K562 (cell line): Measurements from ENCODE around the gene CREB5. TPM values are rescaled to one million over a fixed set of nuclear protein-coding genes. Genes with fewer than 3 reads are reported as not detected.

Experiments
- ATAC-seq: fragments of 200-7000 bp; cut with Tn5 transposase; 3 replicates; pipeline ENCODE4 v1.9.1; 2020; ENCODE audit warnings: moderate library complexity
- BruUV-seq: library from RNA; stranded (reverse); fragments of 400-500 nt; replicated peaks from 2 replicates; lab custom pipeline; 2021; lab: Mats Ljungman, UMichigan
- CTCF ChIA-PET: fragments of 300-600 bp; formaldehyde crosslinking; extraction: SDS; loops from one replicate; lab custom pipeline; 2021; ENCODE audit warnings: low intra/inter-chr PET ratio; lab: Yijun Ruan, JAX
- POLR2A ChIA-PET: fragments of 300-600, 350-650 bp; sonication (Branson Sonifier 250); formaldehyde crosslinking; extraction: SDS; loops from one replicate; lab custom pipeline; 2021; ENCODE audit warnings: antibody characterized with exemption, inconsistent platforms; lab: Yijun Ruan, JAX
- DNase-seq, 4 experiments: peaks; one replicate each; pipeline versions ENCODE4 v3.0.0 to v3.0.0-alpha.2; 2011 to 2018; ENCODE audit warnings: low spot score in 3 of 4, mixed read lengths in 3 of 4; ENCODE audit errors: extremely low read depth in 1 of 4
- FAIRE-seq: peaks from 2 replicates; lab custom pipeline; 2011; peaks lifted over from hg19 to GRCh38; lab: Jason Lieb, UNC
- H2AFZ ChIP-seq: 2 replicates; pipeline ENCODE4 v1.6.0; 2011; ENCODE audit warnings: low read depth, low read length, control low read depth, inconsistent platforms
- H3K27ac ChIP-seq: fragments of 200-600 bp; 3 replicates; pipeline ENCODE4 v1.8.0; 2011; ENCODE audit warnings: low read depth, mild to moderate bottlenecking, control low read depth, inconsistent platforms, low read length, moderate library complexity, mixed read lengths; ENCODE audit errors: extremely low read depth
- H3K27me3 ChIP-seq, 2 experiments: fragments of 300-600 bp in 1 of 2; 2 replicates in 1 of 2; 3 replicates in 1 of 2; pipeline versions ENCODE4 v1.6.0 to v1.8.0; 2011; ENCODE audit warnings: inconsistent platforms in 2 of 2, low read length in 2 of 2, mild to moderate bottlenecking in 1 of 2, mixed read lengths in 1 of 2, moderate library complexity in 1 of 2; ENCODE audit not compliant: control insufficient read depth in 2 of 2, insufficient read depth in 2 of 2
- H3K36me3 ChIP-seq: fragments of 300-600 bp; 3 replicates; pipeline ENCODE4 v1.8.0; 2011; ENCODE audit warnings: mild to moderate bottlenecking, low read length, inconsistent platforms; ENCODE audit not compliant: control insufficient read depth, insufficient read depth
- H3K4me1 ChIP-seq, 2 experiments: fragments of 200-600 bp in 1 of 2; replicated peaks in 1 of 2; 2 replicates in 1 of 2; 3 replicates in 1 of 2; pipeline versions ENCODE4 v1.5.1 to v1.8.0; 2011; ENCODE audit warnings: inconsistent platforms in 2 of 2, low read length in 2 of 2, mild to moderate bottlenecking in 1 of 2, mixed read lengths in 1 of 2, moderate library complexity in 1 of 2; ENCODE audit not compliant: control insufficient read depth in 2 of 2, insufficient read depth in 2 of 2
- H3K4me2 ChIP-seq: 2 replicates; pipeline ENCODE4 v1.6.1; 2011; ENCODE audit warnings: low read length, control low read depth, inconsistent platforms, mixed read lengths; ENCODE audit not compliant: insufficient read depth
- H3K4me3 ChIP-seq: fragments of 200-600 bp; sonication (generic), shearing (Covaris generic); 2 replicates; pipeline ENCODE4 v1.5.1; 2016; ENCODE audit warnings: control low read depth, inconsistent platforms
- H3K79me2 ChIP-seq: fragments of 200-600 bp; 3 replicates; pipeline ENCODE4 v1.8.0; 2011; ENCODE audit warnings: low read length, inconsistent platforms; ENCODE audit not compliant: control insufficient read depth, insufficient read depth
- H3K9ac ChIP-seq, 2 experiments: 2 replicates each; pipeline versions ENCODE4 v1.6.0 to v1.6.1; 2011; ENCODE audit warnings: low read depth in 2 of 2, low read length in 2 of 2, control low read depth in 1 of 2, inconsistent platforms in 1 of 2, mild to moderate bottlenecking in 1 of 2, mixed read lengths in 1 of 2; ENCODE audit not compliant: insufficient read depth in 1 of 2
- H3K9me1 ChIP-seq: one replicate; pipeline ENCODE4 v1.6.0; 2011; ENCODE audit warnings: inconsistent platforms, mild to moderate bottlenecking, low read length, moderate library complexity; ENCODE audit not compliant: control insufficient read depth, insufficient read depth
- H3K9me3 ChIP-seq: replicated peaks from 2 replicates; pipeline ENCODE4 v1.5.1; 2011; ENCODE audit warnings: low read depth, low read length, inconsistent platforms; ENCODE audit not compliant: control insufficient read depth, insufficient read depth
- H4K20me1 ChIP-seq: replicated peaks from 2 replicates; pipeline ENCODE4 v1.6.1; 2011; ENCODE audit warnings: low read length, inconsistent platforms, mixed read lengths; ENCODE audit not compliant: control insufficient read depth, insufficient read depth
- MIER1 ChIP-seq: fragments of 450-650 bp; IDR thresholded peaks from 2 replicates; pipeline ENCODE4 v1.6.1; 2016; ENCODE audit warnings: antibody characterized with exemption, mild to moderate bottlenecking, low read depth
- ZSCAN32 ChIP-seq: fragments of 450-650 bp; formaldehyde crosslinking; IDR thresholded peaks from 2 replicates; pipeline ENCODE4 v1.4.0; 2020; ENCODE audit warnings: mild to moderate bottlenecking, moderate library complexity
- WGBS: fragments of 100-300 bp; shearing (Covaris generic); methylation state at CpG from one replicate; pipeline ENCODE4 v1.1.6; 2016; ENCODE audit warnings: low coverage, mixed read lengths; ENCODE audit not compliant: insufficient coverage; ENCODE audit errors: missing lambda C conversion rate; 5-methylcytosine and 5-hydroxymethylcytosine counted together
- in situ Hi-C: fragments of 300-500 bp; cut with MboI; formaldehyde crosslinking; loops from 4 replicates; pipeline ENCODE4 v1.15.0; 2018; ENCODE audit warnings: inconsistent platforms, mixed read lengths
- intact Hi-C: fragments of 100-400 bp; cut with micrococcal nuclease; formaldehyde crosslinking; loops from 2 replicates; pipeline ENCODE4 v1.14.2; 2022
- polyA plus RNA-seq, 8 experiments: library from polyadenylated mRNA; depleted of rRNA in 4 of 8; stranded (reverse) in 5 of 8; unstranded in 3 of 8; fragments of >200 nt; fragmentation: Nextera tagmentation in 2 of 8; fragmentation: Illumina TruSeq in 1 of 8; extraction: Ambion mirVana in 2 of 8; extraction: Trizol in 1 of 8; gene quantifications; 2 replicates each; pipeline versions ENCODE4 v1.2.1 to v1.2.3, GENCODE V29; 2011 to 2014; ENCODE audit warnings: inconsistent platforms in 1 of 8, missing spikeins in 1 of 8
- total RNA-seq, 7 experiments: library from RNA; depleted of rRNA in 6 of 7; stranded (reverse); fragments of >200 nt in 6 of 7; fragmentation: Illumina TruSeq in 2 of 7; extraction: Trizol in 2 of 7; gene quantifications; 2 replicates each; pipeline versions ENCODE4 v1.2.1 to v1.2.3, GENCODE V29; 2011 to 2021; ENCODE audit warnings: low replicate concordance in 1 of 7

Gene CREB5
- total and polyA plus RNA-seq, 9 of the 15 experiments (the other 6 are each of a cell fraction or from before 2014, with no cell fraction given): 0.33 to 6.4 (median 1.8) TPM

DNA sequence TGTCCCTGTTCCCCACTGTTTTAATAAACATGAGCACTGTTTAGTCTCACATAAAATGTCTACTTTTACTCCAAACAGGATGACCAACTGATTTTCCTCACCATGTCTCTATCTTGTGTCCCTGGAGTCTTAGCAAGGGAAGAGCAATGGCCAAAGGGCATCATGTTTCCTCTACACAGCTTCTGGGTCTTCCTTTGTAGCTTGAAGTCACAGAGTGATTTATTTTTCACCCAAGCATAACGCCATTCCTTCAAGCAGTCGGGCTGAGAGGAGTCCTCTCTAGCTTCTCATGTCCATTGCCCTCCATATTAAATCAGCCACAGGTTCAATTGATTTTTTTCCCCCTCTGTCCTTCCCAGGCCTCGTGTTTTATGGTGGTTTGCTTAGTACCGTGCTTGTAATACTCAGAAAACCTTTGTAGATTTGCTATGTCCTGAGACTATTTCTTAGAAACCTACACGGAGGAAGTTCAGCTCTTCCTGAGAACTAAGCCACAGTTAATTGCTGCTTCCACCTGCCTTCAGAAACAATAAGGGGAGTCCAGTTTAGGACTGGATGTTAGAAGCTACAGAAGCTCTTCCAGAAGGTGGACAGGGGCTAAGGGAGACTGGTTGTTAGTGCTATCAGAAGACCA, 178.8 kb downstream of the CREB5 start:
- Histone ChIP-seq H3K9me3 (no peaks in the 10 kb centered on the region), H3K4me3 (no peak overlapping the region), H3K4me1 (no peaks in the 10 kb centered on the region), H2AFZ (no peak overlapping the region), H3K4me2 (no peak overlapping the region), H3K9ac (no peak overlapping the region), H3K9me1 (no peaks in the 10 kb centered on the region), H3K27me3 (no peaks in the 10 kb centered on the region), H3K36me3 (no peaks in the 10 kb centered on the region), H3K79me2 (no peaks in the 10 kb centered on the region), H3K27ac (no peak overlapping the region), H4K20me1 (no peaks in the 10 kb centered on the region)
- POLR2A ChIA-PET: interaction anchor here (0.6 to 0.9 kb wide), 2 partner anchors 12 to 233 kb away, joined by 3 read pairs; no protein-coding TSS in a partner anchor
- CTCF ChIA-PET: no interaction called here
- no peak for FAIRE-seq
- no TSS peak for BruUV-seq
- no peak for DNase-seq
- in situ Hi-C loops (no loop called here), intact Hi-C loops (no loop called here)
- no peak for TF ChIP-seq ZSCAN32
- no peak for ATAC-seq
- 0% methylated on average over 5 of the region's 5 CpGs for WGBS

DNA sequence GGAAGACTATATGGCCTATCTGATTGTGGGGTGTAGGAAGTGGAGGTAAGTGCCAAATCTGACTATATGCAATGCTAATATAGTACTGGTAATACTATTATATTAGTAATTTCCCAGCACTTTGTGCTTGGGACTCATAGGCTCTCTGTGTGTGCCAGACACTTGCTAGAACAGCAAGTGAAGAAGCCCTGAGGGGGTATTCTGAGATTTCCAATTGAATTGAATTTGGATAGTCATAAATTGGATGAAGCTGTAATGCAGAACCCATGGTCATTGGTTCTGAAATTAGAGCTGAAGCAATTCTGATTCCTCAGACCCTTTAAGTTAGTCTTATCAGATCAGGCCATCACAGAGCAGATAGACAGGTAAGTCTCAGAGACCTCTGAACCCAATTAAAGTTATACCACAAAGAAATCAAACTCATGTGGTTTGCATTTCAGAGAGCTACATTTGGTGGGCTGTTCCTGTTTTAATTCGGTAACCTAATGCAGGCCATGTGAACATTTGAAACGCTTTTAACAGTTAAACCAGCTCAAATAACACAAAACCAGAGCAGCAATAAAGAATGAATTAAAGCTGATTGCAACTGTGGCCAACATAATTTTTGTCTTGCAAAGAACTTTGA, 179.5 kb downstream of the CREB5 start:
- Histone ChIP-seq H3K79me2 (no peaks in the 10 kb centered on the region), H3K9me3 (no peaks in the 10 kb centered on the region), H3K9ac (no peak overlapping the region)
- POLR2A ChIA-PET: interaction anchor here (0.6 to 0.9 kb wide), 2 partner anchors 11 to 233 kb away, joined by 3 read pairs; no protein-coding TSS in a partner anchor
- no peak for DNase-seq
- TF ChIP-seq MIER1: no peak
- TF ChIP-seq, all 486 proteins: peak for 0
- H4K20me1 ChIP-seq: no peaks in the 10 kb centered on the region
- no peak overlapping the region for H2AFZ ChIP-seq
- no peaks in the 10 kb centered on the region for H3K9me1 ChIP-seq
- WGBS: 4% methylated on average over 2 of the region's 2 CpGs
- in situ Hi-C loops (no loop called here), intact Hi-C loops (no loop called here)
- no peaks in the 10 kb centered on the region for H3K36me3 ChIP-seq
- H3K4me1 ChIP-seq: no peaks in the 10 kb centered on the region
- no peak overlapping the region for H3K27ac ChIP-seq
- CTCF ChIA-PET: no interaction called here
- FAIRE-seq (no peak), ATAC-seq (no peak)
- H3K27me3 ChIP-seq: no peaks in the 10 kb centered on the region
- H3K4me2 ChIP-seq: no peak overlapping the region
- no peak overlapping the region for H3K4me3 ChIP-seq
- BruUV-seq: no TSS peak
